GM19240 (cell line): ENCODE data around the gene DHX58.

Experiments
- DNase-seq: peaks from one replicate; pipeline ENCODE4 v3.0.0; 2011; ENCODE audit warnings: low spot score; ENCODE audit not compliant: insufficient read length

Gene DHX58

DNA sequence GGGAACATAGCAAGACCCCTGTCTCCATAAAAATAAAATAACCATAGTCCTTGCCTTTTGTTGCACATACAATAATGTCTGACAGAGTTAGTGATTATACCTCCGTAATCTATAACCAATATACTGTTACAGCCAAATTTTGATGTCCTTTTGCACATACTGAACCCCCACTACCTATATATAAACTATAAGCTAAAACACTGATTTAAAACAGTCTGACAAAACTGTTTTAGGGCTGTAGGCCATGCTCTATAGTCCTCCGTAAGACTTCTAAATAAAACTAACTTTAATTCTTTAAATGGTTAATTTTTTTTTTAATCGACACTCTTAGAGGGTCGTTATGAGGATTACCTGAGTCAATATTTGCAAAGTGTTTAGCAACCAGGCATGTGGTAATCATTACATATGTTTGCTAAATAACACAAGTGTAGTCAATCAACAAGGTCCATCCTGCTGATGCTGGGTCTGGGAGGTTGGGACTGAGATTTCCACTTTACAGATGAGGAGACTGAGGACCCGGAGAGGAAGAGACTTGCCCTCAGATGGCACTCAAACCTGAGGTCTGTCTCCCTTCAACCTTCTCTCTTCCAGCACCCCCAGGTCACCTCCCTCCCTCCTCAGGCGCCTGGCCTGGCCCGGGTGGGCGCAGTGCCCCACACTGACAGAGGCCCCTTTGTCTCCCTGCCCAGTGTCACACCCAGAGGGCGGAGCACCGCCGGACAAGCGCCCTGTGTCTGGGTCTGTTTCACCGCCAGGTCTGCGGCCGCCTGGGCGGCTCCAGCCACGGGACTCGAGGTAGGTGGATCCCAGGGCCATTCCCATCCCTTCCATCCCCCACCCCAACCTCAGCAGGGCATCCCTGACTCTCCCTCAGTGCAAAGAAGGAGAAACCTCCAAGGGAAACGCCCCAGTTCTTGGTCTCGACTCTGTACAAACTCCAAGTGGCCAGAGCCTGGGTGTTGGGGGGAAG is 24.5 kb downstream of the DHX58 start:
- no peak for DNase-seq

DNA sequence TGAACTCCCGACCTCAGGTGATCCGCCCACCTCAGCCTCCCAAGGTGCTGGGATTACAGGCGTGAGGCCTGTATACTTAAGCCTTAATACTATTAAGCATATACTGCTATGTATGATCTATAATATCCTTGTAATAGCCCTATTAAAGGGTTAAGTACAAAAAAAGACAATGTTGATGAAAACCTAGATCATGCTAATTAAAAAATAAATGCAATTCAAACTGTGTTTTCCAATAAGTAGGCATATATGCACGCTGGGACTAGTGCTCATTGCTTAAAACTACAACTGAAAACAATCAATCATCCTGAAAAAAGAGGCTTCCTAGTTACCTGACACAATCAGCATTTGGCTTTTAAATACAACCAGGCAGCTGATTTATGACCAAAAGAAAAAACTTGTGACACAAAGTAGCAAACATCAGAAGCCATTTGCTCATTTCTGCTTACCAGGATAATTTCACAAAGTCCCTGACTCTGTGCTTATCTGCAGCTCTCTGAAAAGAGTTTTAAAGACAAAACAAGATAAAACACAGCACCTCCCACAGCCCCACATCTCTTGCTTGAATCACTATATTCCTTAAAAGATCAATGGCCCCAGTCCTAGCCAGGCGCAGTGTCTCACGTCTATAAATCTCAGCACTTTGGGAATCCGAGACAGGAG is 25.3 kb downstream of the DHX58 start:
- DNase-seq, result no peak

DNA sequence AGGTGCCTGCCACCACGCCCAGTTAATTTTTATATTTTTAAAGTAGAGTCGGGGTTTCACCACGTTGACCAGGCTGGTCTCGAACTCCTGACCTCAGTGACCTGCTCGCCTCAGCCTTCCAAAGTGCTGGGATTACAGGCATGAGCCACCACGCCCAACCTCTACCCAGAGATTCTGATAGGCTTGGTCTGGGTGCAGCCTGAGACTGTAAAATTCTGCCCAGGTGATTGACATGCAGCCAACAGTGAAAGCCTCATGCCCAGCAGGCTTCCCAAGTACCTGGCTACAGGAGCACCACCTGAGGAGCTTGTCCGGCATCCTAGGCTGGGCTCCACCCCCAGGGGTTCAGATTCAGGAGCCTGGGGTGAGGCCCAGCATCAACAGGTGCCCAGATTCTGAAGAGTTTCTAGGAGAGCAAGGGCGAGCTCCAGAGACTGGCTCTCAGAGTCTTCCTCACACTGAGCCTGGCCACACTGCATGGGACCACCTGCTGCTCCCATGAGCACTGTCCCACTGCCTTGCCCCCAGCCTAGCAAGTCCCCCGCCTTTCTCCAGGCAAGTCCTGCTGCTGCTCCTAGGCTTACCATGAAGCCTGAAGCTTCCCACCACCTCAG is 30.9 kb downstream of the DHX58 start:
- no peak for DNase-seq

- no peak for DNase-seq
Measured at GRCh38 chr17:42079541-42079940, 33.0 kb downstream of the DHX58 start.

GRCh38 chr17:42078396-42079043 is 34.0 kb downstream of the DHX58 start:
- DNase-seq, result no peak

- no peak for DNase-seq
Measured at GRCh38 chr17:42077755-42078154, 34.8 kb downstream of the DHX58 start.

DNA sequence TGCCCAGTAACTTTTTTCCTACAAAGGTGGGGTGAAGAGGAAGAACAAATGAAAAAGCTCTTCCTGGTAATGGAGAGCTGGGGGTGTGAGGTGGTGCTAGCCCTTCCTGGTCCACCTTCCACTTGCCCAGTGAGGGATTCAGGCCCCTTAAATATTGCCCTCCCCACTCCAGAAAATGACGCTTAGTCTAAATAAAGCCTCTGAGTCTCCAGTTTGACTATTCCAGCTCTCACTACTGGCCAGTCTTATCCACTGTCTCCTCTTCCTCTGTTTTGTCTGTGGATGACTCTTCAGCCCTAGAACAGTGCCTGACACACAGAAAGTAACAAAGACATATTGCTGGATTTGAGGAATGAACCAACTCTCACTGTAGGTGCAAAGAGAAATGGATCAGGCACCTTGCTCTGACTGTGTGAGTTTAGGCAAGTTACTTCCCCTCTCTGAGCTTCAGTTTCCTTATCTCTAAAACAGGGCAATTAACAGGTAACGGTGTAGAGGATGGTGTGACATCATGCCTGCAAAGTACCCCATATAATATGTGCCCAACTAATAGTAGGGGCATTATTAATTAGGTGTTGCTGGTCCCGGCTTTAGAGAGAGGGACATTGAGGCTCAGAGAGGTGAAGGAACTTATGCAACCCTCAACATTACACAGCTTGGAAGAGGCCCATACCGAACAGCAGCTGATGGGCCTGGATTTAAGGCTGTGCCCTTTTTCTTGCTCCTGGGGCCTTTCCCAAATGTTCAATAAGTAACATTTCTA is 35.5 kb downstream of the DHX58 start:
- DNase-seq, result no peak

GRCh38 chr17:42075789-42076188 is 36.7 kb downstream of the DHX58 start:
- DNase-seq, result no peak

- DNase-seq, result no peak
Measured at GRCh38 chr17:42072323-42073187, 40.0 kb downstream of the DHX58 start.

DNA sequence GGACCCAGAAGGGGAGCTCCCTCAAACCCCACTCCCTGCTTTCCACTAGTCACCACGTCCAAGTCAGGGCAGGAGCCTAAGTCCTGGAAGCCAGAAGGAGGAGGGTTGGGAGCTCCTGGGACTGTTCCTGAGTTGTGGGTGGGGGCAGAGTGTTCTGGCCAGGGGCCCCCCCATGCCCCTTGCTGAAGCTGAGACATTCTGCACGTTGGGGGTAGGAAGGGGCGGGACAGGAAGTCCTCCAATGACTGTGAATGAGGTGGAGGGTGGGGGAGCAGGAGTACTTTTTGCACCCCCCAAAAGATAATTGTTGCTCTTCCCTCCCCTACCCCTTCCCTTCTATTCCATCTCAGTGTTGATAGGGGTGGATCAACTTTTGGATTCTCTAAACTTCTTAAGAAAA is 40.7 kb downstream of the DHX58 start:
- no peak for DNase-seq

DNA sequence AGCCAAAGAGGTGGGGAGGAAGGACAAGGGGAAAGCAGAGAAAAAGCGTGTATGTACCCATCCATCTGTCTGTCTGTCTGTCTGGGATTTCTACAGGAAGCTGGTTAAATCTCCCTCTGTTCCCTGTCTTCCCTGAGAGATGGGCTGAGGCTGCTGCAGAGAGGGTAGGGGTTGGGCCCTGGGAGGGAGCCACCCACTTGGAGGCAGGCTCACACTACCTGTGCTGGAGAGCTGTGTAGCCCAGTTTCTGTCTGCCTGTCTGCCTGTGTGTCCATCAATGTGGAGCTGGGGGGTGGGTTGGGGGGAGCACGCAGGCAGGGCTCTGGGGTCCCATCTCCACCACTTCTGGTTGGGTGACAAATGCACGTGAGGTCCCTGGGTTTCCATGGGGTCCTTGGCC is 43.5 kb downstream of the DHX58 start:
- no peak for DNase-seq

DNA sequence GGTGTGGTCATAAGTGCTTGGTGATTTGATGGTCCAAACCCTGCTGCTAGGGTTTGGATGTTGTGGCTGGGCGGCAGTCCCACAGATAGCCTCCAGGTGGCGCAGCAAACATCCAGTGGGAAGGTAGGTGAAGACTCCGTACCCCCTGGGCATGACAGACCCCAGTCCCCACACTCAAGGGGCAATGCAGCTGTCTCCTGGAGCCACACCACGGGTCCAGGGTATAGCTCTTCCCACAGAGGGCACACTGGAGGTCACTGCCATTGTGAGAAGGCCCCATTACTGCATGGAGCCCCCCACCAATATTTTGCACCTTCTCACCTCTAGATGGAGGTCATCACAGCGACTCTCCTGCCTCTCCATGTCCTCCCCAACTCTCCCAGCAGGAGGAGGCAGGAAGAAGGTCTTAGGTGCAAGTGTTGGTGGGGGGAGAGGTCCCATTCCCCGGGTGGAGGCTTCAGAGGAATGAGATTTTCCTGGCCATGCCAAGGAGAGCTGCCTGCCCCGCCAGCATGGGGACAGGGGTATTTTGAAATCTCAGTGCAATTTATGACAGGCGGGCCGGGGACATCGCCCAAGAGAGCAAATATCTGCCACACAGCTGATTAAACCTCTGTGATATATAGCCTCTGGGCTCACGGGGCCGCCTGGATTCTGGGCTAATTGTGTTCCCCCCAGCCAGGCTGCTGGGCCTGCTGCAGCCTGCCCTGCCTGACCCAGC is 45.0 kb downstream of the DHX58 start:
- DNase-seq, result no peak

DNA sequence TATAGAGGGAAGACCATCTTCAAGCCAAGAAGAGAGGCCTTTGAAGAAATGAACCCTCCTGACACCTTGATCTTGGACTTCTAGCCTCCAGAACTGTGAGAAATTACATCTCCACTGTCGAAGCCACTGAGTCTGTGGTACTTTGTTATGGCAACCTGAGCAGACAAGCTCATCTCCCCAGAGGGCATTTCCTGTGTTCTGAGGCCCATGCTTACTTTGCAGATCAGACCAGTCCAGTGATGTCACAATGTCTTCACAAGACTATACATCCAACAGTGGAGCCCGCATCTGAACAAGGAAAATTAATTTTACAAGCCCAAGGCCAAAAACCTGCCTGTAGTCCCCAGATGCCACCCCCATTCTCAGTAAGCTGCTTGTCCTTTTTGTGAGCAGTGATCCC is 47.3 kb downstream of the DHX58 start:
- DNase-seq, result no peak

DNA sequence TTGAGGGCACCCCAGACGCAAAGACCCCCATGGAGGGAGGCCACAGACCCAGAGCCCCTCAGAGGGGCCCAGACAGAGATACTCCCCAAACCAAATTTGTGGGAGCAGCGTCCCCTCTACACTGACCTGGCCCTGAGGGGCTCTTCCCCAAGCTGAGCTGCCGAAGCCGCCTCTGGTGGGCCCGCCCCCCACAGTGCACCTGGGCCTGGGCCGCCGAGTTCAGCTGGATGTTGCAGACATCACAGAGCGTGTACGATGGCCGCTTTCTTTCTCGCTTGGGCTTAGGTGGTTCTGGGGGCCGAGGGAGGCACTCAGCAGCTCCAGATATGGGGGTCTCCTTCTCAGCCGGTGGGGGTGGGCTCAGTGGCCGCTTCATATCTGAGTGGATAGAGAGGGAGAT is 49.8 kb downstream of the DHX58 start:
- no peak for DNase-seq

GRCh38 chr17:42061646-42062487 is 50.6 kb downstream of the DHX58 start:
- DNase-seq, result no peak

DNA sequence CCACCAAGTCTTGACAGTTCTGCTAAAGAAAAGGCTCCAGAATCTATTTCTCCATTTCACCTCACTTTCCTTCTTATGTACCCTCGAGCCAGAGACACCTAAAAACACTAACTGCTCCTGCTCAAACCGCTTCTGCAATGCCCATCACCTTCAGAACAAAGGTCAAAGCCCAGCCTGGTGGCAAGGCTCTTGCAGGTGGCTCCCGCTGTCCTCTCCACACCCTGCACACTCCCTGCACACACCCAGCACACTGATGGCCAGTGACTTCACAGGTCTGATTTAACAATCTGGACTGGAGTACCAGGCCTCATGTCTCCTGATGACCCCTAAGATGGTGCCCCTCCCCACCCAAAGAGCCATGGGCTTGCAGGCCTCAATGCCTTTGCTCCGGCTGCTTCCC is 52.3 kb downstream of the DHX58 start:
- DNase-seq, result no peak

- no peak for DNase-seq
Measured at GRCh38 chr17:42059815-42060214, 52.7 kb downstream of the DHX58 start.

- no peak for DNase-seq
Measured at GRCh38 chr17:42058063-42058462, 54.5 kb downstream of the DHX58 start.

DNA sequence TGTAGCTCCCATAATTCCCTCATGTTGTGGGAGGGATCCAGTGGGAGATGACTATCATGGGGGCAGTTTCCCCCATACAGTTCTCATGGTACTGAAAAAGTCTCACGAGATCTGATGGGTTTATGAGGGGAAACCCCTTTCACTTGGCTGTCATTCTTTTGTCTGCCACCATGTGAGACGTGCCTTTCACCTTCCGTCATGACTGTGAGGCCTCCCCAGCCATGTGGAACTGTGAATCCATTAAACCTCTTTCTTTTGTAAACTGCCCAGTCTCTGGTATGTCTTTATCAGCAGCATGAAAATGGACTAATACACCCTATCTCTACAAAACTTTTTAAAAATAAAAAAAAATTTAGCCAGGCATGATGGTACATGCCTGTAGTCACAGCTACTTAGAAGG is 55.9 kb downstream of the DHX58 start:
- DNase-seq, result no peak
